HEK293T (cell line): ENCODE results near the gene MAD1L1.

ENCODE experiments used
- ARNT ChIP-seq: fragments of 450-650 bp; IDR thresholded peaks from 2 replicates; pipeline ENCODE4 v1.6.1; 2017; ENCODE audit warnings: mild to moderate bottlenecking
- BHLHE40 ChIP-seq: fragments of 450-650 bp; IDR thresholded peaks from 2 replicates; pipeline ENCODE4 v1.6.1; 2016; ENCODE audit warnings: mild to moderate bottlenecking, moderate library complexity, borderline replicate concordance
- CTBP1 ChIP-seq: fragments of 450-650 bp; IDR thresholded peaks from 2 replicates; pipeline ENCODE4 v1.6.1; 2016; ENCODE audit warnings: borderline replicate concordance
- ELF4 ChIP-seq: fragments of 450-650 bp; IDR thresholded peaks from 2 replicates; pipeline ENCODE4 v1.6.1; 2017; ENCODE audit warnings: antibody characterized with exemption
- FOXA1 ChIP-seq: fragments of 450-650 bp; IDR thresholded peaks from 2 replicates; pipeline ENCODE4 v1.6.1; 2016; ENCODE audit warnings: mild to moderate bottlenecking
- FOXK2 ChIP-seq: fragments of 450-650 bp; IDR thresholded peaks from 2 replicates; pipeline ENCODE4 v1.6.1; 2016; ENCODE audit warnings: mild to moderate bottlenecking
- FOXM1 ChIP-seq: fragments of 450-650 bp; IDR thresholded peaks from 2 replicates; pipeline ENCODE4 v1.6.1; 2017; ENCODE audit warnings: mild to moderate bottlenecking, borderline replicate concordance
- HDGF ChIP-seq: fragments of 450-650 bp; IDR thresholded peaks from 2 replicates; pipeline ENCODE4 v1.6.1; 2017; ENCODE audit warnings: antibody characterized with exemption, borderline replicate concordance
- SP1 ChIP-seq: fragments of 450-650 bp; IDR thresholded peaks from 2 replicates; pipeline ENCODE4 v1.6.1; 2017
- SUZ12 ChIP-seq: fragments of 450-650 bp; IDR thresholded peaks from 2 replicates; pipeline ENCODE4 v1.6.1; 2016; ENCODE audit warnings: mild to moderate bottlenecking
- TARDBP ChIP-seq: fragments of 450-650 bp; IDR thresholded peaks from 2 replicates; pipeline ENCODE4 v1.6.1; 2016
- TF ChIP-seq, protein P1 (sequence below): fragments of 450-650 bp; IDR thresholded peaks from 2 replicates; pipeline ENCODE4 v1.6.1; 2016

DNA sequence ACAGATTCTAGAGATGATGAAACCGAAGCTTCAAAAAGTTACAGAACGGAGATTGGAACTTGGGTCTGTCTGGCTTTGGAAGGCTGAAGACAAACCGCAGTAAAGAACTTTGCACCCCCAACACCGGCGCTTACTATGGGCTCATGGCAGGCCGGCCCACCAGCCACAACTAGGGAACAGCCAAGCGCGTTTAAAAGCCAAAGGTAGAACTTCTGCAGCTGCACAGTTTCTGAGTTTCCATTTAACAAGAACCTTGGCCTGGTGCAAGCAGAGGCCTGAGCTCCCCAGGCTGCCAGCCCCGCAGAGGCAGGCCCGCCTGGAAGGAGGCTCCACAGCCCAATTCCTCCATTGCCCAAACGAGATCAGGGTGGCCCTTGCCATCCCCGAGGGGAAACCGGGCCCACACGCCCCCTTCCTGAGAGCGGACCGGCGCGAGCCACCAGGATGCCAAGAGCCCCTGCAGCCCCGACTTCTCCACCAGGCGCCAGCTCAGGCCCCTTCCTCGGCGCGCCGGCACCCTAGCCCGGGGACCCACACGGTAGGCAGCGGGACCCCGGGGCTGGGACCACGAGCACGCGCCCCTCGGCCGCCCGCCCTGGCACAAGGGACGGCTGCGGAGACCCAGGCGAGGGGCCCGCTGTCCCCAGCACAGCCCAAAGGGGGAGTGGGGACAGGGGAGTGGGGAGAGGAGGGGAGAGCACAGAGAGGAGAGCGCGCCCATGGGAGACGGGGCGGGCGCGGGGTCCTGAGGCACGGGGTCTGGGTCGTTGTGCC lies 566 bp downstream of the MAD1L1 start:
- TF ChIP-seq SP1 (no peak), ELF4 (no peak), TARDBP (no peak), BHLHE40 (no peak), SUZ12 (no peak), FOXA1 (no peak), FOXM1 (no peak), CTBP1 (no peak), HDGF (no peak), FOXK2 (no peak), ARNT (no peak)
- TF ChIP-seq, protein P1, sequence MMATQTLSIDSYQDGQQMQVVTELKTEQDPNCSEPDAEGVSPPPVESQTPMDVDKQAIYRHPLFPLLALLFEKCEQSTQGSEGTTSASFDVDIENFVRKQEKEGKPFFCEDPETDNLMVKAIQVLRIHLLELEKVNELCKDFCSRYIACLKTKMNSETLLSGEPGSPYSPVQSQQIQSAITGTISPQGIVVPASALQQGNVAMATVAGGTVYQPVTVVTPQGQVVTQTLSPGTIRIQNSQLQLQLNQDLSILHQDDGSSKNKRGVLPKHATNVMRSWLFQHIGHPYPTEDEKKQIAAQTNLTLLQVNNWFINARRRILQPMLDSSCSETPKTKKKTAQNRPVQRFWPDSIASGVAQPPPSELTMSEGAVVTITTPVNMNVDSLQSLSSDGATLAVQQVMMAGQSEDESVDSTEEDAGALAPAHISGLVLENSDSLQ: no peak
